ENCODE data around the gene IL22RA1. TPM values are rescaled to one million over a fixed set of nuclear protein-coding genes. Genes with fewer than 3 reads are reported as not detected.

IL22RA1 gene
- total and polyA plus RNA-seq, 2 of the 8 experiments (the other 6 are each of a cell fraction or from before 2014, with no cell fraction given): 0.17 to 0.32 TPM

DNA sequence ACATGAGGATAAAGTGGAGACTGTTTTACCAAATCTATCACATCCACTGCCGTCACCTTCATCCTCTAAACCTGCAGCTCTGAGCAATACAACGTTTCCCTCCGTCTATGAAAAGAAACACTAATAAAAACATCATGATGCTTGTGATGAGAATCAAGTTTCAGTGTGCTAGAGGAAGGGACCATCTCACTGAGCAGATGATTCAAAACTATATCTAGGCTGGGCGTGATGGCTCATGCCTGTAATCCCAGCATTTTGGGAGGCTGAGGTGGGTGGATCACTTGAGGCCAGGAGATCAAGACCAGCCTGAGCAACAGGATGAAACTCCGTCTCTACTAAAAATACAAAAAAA is 16.3 kb downstream of the IL22RA1 start:
- no peaks in the 10 kb centered on the region for H3K79me2 ChIP-seq (ENCODE audit: control insufficient read depth in 1 of 2, insufficient read depth in 2 of 2, low read length in 2 of 2)
- TF ChIP-seq RNF2 (IDR thresholded peaks at IDR 0.05; ENCODE audit: borderline replicate concordance, low read depth, low read length, missing control alignments, poor library complexity, severe bottlenecking) (no peak), NANOG (IDR thresholded peaks at IDR 0.05; ENCODE audit: insufficient read depth, low read depth, low read length, poor library complexity, severe bottlenecking) (no peak), RAD21 (IDR thresholded peaks at IDR 0.05 in 1 of 2, conservative IDR thresholded peaks at IDR 0.05 in 1 of 2; ENCODE audit: low read depth in 2 of 2, low read length in 2 of 2) (no peak), KDM1A (IDR thresholded peaks at IDR 0.05; ENCODE audit: borderline replicate concordance, low read length) (no peak), SP4 (IDR thresholded peaks at IDR 0.05; ENCODE audit: low read length) (no peak), HDAC6 (IDR thresholded peaks at IDR 0.05; ENCODE audit: low read depth, low read length) (no peak), NRF1 (IDR thresholded peaks at IDR 0.05; ENCODE audit: low read depth, low read length) (no peak), CBX5 (IDR thresholded peaks at IDR 0.05; ENCODE audit: low read depth, low read length) (no peak)
- TF ChIP-seq, protein P1, sequence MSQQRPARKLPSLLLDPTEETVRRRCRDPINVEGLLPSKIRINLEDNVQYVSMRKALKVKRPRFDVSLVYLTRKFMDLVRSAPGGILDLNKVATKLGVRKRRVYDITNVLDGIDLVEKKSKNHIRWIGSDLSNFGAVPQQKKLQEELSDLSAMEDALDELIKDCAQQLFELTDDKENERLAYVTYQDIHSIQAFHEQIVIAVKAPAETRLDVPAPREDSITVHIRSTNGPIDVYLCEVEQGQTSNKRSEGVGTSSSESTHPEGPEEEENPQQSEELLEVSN (IDR thresholded peaks at IDR 0.05): no peak
- FAIRE-seq (no peak), DNase-seq (ENCODE audit: low read depth in 1 of 2, low spot score in 2 of 2) (no peak)
- H3K56ac ChIP-seq (replicated peaks; ENCODE audit: insufficient read length, low read depth, low read length): no peak overlapping the region
- H2BK20ac ChIP-seq (ENCODE audit: low read length): no peak overlapping the region
- no peak overlapping the region for H4K8ac ChIP-seq (ENCODE audit: extremely low read depth, insufficient read depth, low read length)
- H4K91ac ChIP-seq (replicated peaks; ENCODE audit: insufficient read length, low read length): no peak overlapping the region
- H3K14ac ChIP-seq (ENCODE audit: insufficient read length): no peak overlapping the region
- H4K5ac ChIP-seq (ENCODE audit: insufficient read length, low read depth, low read length): no peak overlapping the region
- H3K23ac ChIP-seq (ENCODE audit: insufficient read length): no peak overlapping the region
- peaks cover 0 to 3% (median 0%) of the 10 kb centered on the region in 4 experiments; a peak in 2 of 7 replicates for H3K4me1 ChIP-seq (replicated peaks in 1 of 4; ENCODE audit: control insufficient read depth in 3 of 4, insufficient read depth in 4 of 4, low read length in 3 of 4)
- no peak overlapping the region for H2BK120ac ChIP-seq (replicated peaks; ENCODE audit: low read depth, low read length)
- no peaks in the 10 kb centered on the region for H3K36me3 ChIP-seq (ENCODE audit: control insufficient read depth in 2 of 4, insufficient read depth in 4 of 4, low read length in 3 of 4)
- H4K20me1 ChIP-seq (replicated peaks in 1 of 2; ENCODE audit: control insufficient read depth in 1 of 2, insufficient read depth in 2 of 2, low read length in 2 of 2): no peaks in the 10 kb centered on the region
- no peak overlapping the region for H3K27ac ChIP-seq (ENCODE audit: low read depth, low read length)
- H3K27me3 ChIP-seq (replicated peaks in 1 of 4; ENCODE audit: control insufficient read depth in 3 of 4, extremely low read depth in 1 of 4, insufficient read depth in 3 of 4, low read length in 3 of 4): no peaks in the 10 kb centered on the region; a peak in 3 of 7 replicates
- H2AK5ac ChIP-seq (ENCODE audit: low read depth, low read length): no peak overlapping the region
- no peaks in the 10 kb centered on the region for H3K79me1 ChIP-seq (ENCODE audit: low read depth, low read length)
- H2BK15ac ChIP-seq (ENCODE audit: low read length): no peak overlapping the region
- no peak overlapping the region for H3K18ac ChIP-seq (ENCODE audit: extremely low read depth, low read length)
- no peak overlapping the region for H3K4me2 ChIP-seq (ENCODE audit: insufficient read depth in 1 of 2, low read depth in 2 of 2, low read length in 2 of 2)
- CTCF ChIA-PET (ENCODE audit: partially characterized antibody): interaction anchor here (0.8 to 1.7 kb wide), 12 partner anchors 10 to 316 kb away, joined by 3 to 7 read pairs (median 4); no protein-coding TSS in a partner anchor
- no peak overlapping the region for H2BK12ac ChIP-seq (ENCODE audit: low read depth, low read length)
- no peak overlapping the region for H3K4ac ChIP-seq (replicated peaks; ENCODE audit: insufficient read length, low read depth, low read length)
- no peak overlapping the region for H2BK5ac ChIP-seq (ENCODE audit: low read depth, low read length)
- no peaks in the 10 kb centered on the region for H3K23me2 ChIP-seq (ENCODE audit: low read depth, low read length)
- POLR2A ChIA-PET (ENCODE audit: partially characterized antibody): interaction anchor here (1.9 kb wide), 1 partner anchor 24 kb away, joined by 19 read pairs; no protein-coding TSS in a partner anchor
- WGBS, 2 experiments (ENCODE audit: extremely low coverage in 1 of 2, insufficient coverage in 1 of 2, insufficient read length in 1 of 2, insufficient replicate concordance in 2 of 2, low coverage in 1 of 2, low lambda C conversion rate in 2 of 2, missing lambda C conversion rate in 1 of 2): 95% methylated on average over 5 of the region's 5 CpGs; no CpG with 5 or more reads in 1 of the 2 experiments
- peaks cover 3 to 5% of the 10 kb centered on the region in 2 experiments; a peak in 1 of 4 replicates for H3K9me3 ChIP-seq (ENCODE audit: insufficient read depth in 2 of 2, low read depth in 1 of 2, low read length in 1 of 2)
- no peak overlapping the region for H3K4me3 ChIP-seq (ENCODE audit: extremely low read depth in 1 of 4, insufficient read depth in 2 of 4, low read depth in 3 of 4, low read length in 4 of 4)
- H2AFZ ChIP-seq (ENCODE audit: low read length): no peak overlapping the region
- H3K9ac ChIP-seq (replicated peaks in 1 of 4; ENCODE audit: extremely low read depth in 1 of 4, low read depth in 3 of 4, low read length in 3 of 4): no peak overlapping the region
